GM23338 (cell line): Measurements from ENCODE around the gene KBTBD8. TPM values are rescaled to one million over a fixed set of nuclear protein-coding genes. Genes with fewer than 3 reads are reported as not detected.

ENCODE experiments used
- ATAC-seq: fragments of 200-7000 bp; cut with Tn5 transposase; 3 replicates; pipeline ENCODE4 v1.9.1; 2020
- DNase-seq: peaks from one replicate; pipeline ENCODE4 v3.0.0-alpha.2; 2015; ENCODE audit warnings: low spot score
- H2AFZ ChIP-seq: fragments of 200-600 bp; sonication (generic); 2 replicates; pipeline ENCODE4 v1.8.0; 2016; ENCODE audit warnings: antibody characterized with exemption, mild to moderate bottlenecking, moderate library complexity
- H3F3A ChIP-seq: fragments of 200-600 bp; sonication (generic); replicated peaks from 2 replicates; pipeline ENCODE4 v1.8.0; 2017; ENCODE audit warnings: antibody characterized with exemption, mixed run types, low read depth
- H3K27ac ChIP-seq: fragments of 200-600 bp; sonication (generic); 2 replicates; pipeline ENCODE4 v1.6.1; 2016; ENCODE audit warnings: low read depth
- H3K27me3 ChIP-seq: fragments of 200-600 bp; sonication (generic); 2 replicates; pipeline ENCODE4 v1.8.0; 2016; ENCODE audit warnings: mild to moderate bottlenecking, mixed run types, moderate library complexity; ENCODE audit not compliant: insufficient read depth
- H3K36me3 ChIP-seq: fragments of 200-600 bp; sonication (generic); 2 replicates; pipeline ENCODE4 v1.8.0; 2016; ENCODE audit warnings: mild to moderate bottlenecking; ENCODE audit not compliant: insufficient read depth
- H3K4me1 ChIP-seq: fragments of 200-600 bp; sonication (generic); 2 replicates; pipeline ENCODE4 v1.8.0; 2016; ENCODE audit warnings: mild to moderate bottlenecking, moderate library complexity; ENCODE audit not compliant: insufficient read depth
- H3K4me2 ChIP-seq: fragments of 200-600 bp; sonication (generic); 2 replicates; pipeline ENCODE4 v1.7.1; 2017; ENCODE audit warnings: mixed run types
- H3K4me3 ChIP-seq: fragments of 200-600 bp; sonication (generic); 2 replicates; pipeline ENCODE4 v1.6.1; 2016; ENCODE audit warnings: mixed run types
- H3K79me2 ChIP-seq: fragments of 200-600 bp; sonication (generic); replicated peaks from 2 replicates; pipeline ENCODE4 v1.8.0; 2017; ENCODE audit warnings: mild to moderate bottlenecking; ENCODE audit not compliant: insufficient read depth
- H3K9me2 ChIP-seq: fragments of 200-600 bp; sonication (generic); 2 replicates; pipeline ENCODE4 v1.8.0; 2017; ENCODE audit not compliant: insufficient read depth
- H4K20me1 ChIP-seq: fragments of 200-600 bp; sonication (generic); replicated peaks from 2 replicates; pipeline ENCODE4 v1.8.0; 2017; ENCODE audit warnings: mild to moderate bottlenecking; ENCODE audit not compliant: insufficient read depth
- H3K27ac Mint-ChIP-seq: 2 replicates; pipeline ENCODE4 v1.8.0; 2020; ENCODE audit warnings: inconsistent platforms, mild to moderate bottlenecking, moderate library complexity, mixed read lengths
- H3K27me3 Mint-ChIP-seq: 3 replicates; pipeline ENCODE4 v1.8.0; 2022; ENCODE audit warnings: low read depth, mild to moderate bottlenecking, moderate library complexity, mixed read lengths, inconsistent platforms; ENCODE audit not compliant: insufficient read depth, poor library complexity
- H3K36me3 Mint-ChIP-seq: 3 replicates; pipeline ENCODE4 v1.8.0; 2021; ENCODE audit warnings: low read depth, mild to moderate bottlenecking, inconsistent platforms, moderate library complexity, mixed read lengths
- H3K4me1 Mint-ChIP-seq: 3 replicates; pipeline ENCODE4 v1.8.0; 2020; ENCODE audit warnings: mild to moderate bottlenecking, inconsistent platforms, mixed read lengths
- H3K4me3 Mint-ChIP-seq: 3 replicates; pipeline ENCODE4 v1.8.0; 2021; ENCODE audit warnings: moderate library complexity, mild to moderate bottlenecking, inconsistent platforms, mixed read lengths
- H3K9me3 Mint-ChIP-seq: 3 replicates; pipeline ENCODE4 v1.8.0; 2020; ENCODE audit warnings: moderate library complexity, mild to moderate bottlenecking, inconsistent platforms, mixed read lengths
- CTCF ChIP-seq, 2 experiments: fragments of 200-600 bp in 1 of 2; sonication (generic) in 1 of 2; conservative IDR thresholded peaks; 2 replicates each; pipeline versions ENCODE4 v1.5.1 to v1.6.1; 2016 to 2017; ENCODE audit warnings: antibody characterized with exemption in 2 of 2, low read depth in 2 of 2, mild to moderate bottlenecking in 2 of 2, moderate library complexity in 1 of 2
- ETS1 ChIP-seq: IDR thresholded peaks from 2 replicates; pipeline ENCODE4 v1.6.1; 2016; ENCODE audit warnings: antibody characterized with exemption
- EZH2phosphoT487 ChIP-seq: fragments of 200-600 bp; sonication (generic); IDR thresholded peaks from one replicate; pipeline ENCODE4 v1.8.1; 2018; ENCODE audit warnings: antibody characterized with exemption; ENCODE audit not compliant: unreplicated experiment
- POLR2AphosphoS5 ChIP-seq: IDR thresholded peaks from 2 replicates; pipeline ENCODE4 v1.6.1; 2016; ENCODE audit warnings: antibody characterized with exemption, low read depth
- ZNF114 ChIP-seq: fragments of 250-450 bp; sonication (Bioruptor Pico); IDR thresholded peaks from 2 replicates; pipeline ENCODE4 v1.5.0; 2020; ENCODE audit warnings: mild to moderate bottlenecking, moderate library complexity
- ZNF331 ChIP-seq: fragments of 250-450 bp; sonication (Bioruptor Pico); IDR thresholded peaks from 2 replicates; pipeline ENCODE4 v1.5.0; 2020; ENCODE audit warnings: low read depth, mild to moderate bottlenecking, moderate library complexity
- ZNF462 ChIP-seq: fragments of 250-450 bp; sonication (Bioruptor Pico); IDR thresholded peaks from 2 replicates; pipeline ENCODE4 v1.5.0; 2020; ENCODE audit warnings: mild to moderate bottlenecking, moderate library complexity
- polyA plus RNA-seq: library from polyadenylated mRNA; unstranded; fragments of >200 nt; fragmentation: Nextera tagmentation; extraction: Ambion mirVana; gene quantifications from 2 replicates; pipeline ENCODE4 v1.2.1, GENCODE V29; 2016
- total RNA-seq: library from RNA; depleted of rRNA; stranded (reverse); fragments of >200 nt; shearing (Covaris generic); gene quantifications from 2 replicates; pipeline ENCODE4 v1.2.3, GENCODE V29; 2014

The KBTBD8 gene
- total and polyA plus RNA-seq, 2 experiments from 2014 or later: 3.5 to 19.9 TPM

- no peak for TF ChIP-seq ZNF462 (CRISPR knock-in tag)
- TF ChIP-seq EZH2phosphoT487: no peak
- TF ChIP-seq ZNF331: no peak
Observed at GRCh38 chr3:66962664-66963063, 35.4 kb upstream of the KBTBD8 start (continued).

GRCh38 chr3:66971245-66971644 lies 26.9 kb upstream of the KBTBD8 start:
- H3K9me3 Mint-ChIP-seq: no peaks in the 10 kb centered on the region
- H3K79me2 ChIP-seq: no peaks in the 10 kb centered on the region
- H3K4me1 ChIP-seq: peaks cover 20% of the 10 kb centered on the region
- no peak overlapping the region for H3K4me3 ChIP-seq
- TF ChIP-seq ETS1: no peak
- TF ChIP-seq CTCF (conservative IDR thresholded peaks at IDR 0.05; ENCODE audit: low read depth in 2 of 2): no peak
- TF ChIP-seq POLR2AphosphoS5: no peak
- no peak for TF ChIP-seq ZNF462 (CRISPR knock-in tag)
- no peak for TF ChIP-seq ZNF114
- H4K20me1 ChIP-seq: no peaks in the 10 kb centered on the region
- H3K27me3 Mint-ChIP-seq: peaks cover 2% of the 10 kb centered on the region
- no peak overlapping the region for H3K4me3 Mint-ChIP-seq
- H3K9me2 ChIP-seq: peaks cover 10% of the 10 kb centered on the region; the same call in 1 of the 2 replicates
- no peak overlapping the region for H3K4me2 ChIP-seq
- no peak for DNase-seq
- H3F3A ChIP-seq: no peaks in the 10 kb centered on the region
- H3K27me3 ChIP-seq: 0 out of 2 replicates have a peak, but pooled peaks cover 7% of the 10 kb centered on the region
- no peaks in the 10 kb centered on the region for H3K36me3 ChIP-seq
- H2AFZ ChIP-seq: no peak overlapping the region
- H3K4me1 Mint-ChIP-seq: peaks cover 24% of the 10 kb centered on the region
- no peak for ATAC-seq
- H3K27ac Mint-ChIP-seq: no peak overlapping the region
- no peaks in the 10 kb centered on the region for H3K36me3 Mint-ChIP-seq
- no peak overlapping the region for H3K27ac ChIP-seq
